ENCODE data around the gene SMYD3.

Gene SMYD3

DNA sequence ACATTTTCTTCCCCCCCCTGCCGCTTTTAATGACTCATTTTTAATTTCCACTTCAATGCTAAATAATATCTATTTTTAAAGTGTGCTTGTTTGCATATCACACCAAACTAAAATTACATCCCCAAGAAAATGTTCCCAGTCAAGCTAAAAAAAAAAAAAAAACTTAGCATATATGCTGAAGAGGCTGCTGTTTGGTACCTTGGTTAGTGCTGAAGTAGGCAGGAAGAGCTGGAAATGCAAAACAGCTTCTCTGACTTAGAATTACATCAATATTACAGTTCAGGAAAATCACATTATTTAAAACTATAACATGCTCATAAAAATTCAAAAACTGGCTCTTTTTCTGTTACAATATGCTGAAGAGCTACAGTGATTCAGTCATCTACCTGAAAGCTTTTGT, 372.3 kb downstream of the SMYD3 start:
- no peak for DNase-seq

DNA sequence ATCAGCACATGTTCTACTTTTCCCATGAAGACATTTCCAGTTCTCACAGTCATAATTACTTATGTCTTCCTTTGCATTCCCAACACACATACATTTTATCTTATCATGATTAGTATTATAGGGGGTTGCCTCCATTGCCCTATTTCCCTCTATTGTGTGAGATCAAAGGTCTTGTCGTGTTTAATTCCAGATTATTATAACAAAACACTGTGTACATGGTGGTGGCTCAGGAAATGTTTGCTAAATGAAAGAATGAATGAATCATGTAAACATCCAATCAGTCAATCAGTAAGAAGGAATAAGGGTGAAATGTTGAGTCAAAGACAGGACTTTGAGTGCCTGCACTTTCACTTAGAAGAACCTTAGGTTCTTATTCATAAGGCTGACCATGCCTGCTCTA, 376.0 kb downstream of the SMYD3 start:
- no peak for DNase-seq

DNA sequence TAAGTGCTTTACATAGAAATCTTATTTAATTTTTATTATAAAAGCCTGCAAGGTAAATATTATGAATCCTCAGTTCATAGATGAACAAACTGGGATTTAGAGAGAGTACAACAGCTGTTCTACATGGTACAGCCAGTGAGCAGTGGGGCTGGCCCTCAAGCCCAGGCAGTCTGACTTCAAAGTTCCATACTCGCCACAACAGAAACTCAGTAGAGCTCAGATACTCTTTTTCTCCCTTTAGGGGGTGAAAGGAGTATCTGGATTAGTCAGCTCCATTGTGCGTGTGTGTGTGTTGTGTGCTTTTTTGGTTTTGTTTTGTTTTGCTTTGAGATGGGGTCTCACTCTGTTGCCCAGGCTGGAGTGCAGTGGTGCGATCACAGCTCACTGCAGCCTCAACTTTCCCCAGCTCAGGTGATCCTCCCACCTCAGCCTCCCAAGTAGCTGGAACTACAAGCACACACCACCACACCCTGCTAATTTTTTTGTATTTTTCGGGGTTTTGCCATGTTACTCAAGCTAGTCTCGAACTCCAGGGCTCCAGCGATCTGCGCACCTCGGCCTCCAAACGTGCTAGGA, 378.5 kb downstream of the SMYD3 start:
- no peak for DNase-seq

DNA sequence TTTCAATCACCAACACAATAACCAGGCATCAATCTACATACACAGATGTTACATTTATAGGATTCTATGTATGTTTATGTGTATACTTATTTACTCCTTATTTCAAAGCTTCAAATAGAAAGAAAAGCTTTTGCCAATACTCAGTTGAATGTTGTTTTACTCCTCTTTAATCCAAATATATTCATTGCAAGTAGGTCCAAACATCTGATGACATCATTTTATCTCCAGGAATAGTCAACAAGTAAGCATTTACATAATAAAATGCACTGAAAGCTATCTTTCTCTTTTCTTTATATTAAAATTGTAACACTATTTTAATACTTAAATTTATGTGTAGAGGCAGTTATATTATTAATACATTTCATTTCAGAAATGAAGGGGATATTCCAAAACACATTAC, 380.5 kb downstream of the SMYD3 start:
- DNase-seq: no peak

DNA sequence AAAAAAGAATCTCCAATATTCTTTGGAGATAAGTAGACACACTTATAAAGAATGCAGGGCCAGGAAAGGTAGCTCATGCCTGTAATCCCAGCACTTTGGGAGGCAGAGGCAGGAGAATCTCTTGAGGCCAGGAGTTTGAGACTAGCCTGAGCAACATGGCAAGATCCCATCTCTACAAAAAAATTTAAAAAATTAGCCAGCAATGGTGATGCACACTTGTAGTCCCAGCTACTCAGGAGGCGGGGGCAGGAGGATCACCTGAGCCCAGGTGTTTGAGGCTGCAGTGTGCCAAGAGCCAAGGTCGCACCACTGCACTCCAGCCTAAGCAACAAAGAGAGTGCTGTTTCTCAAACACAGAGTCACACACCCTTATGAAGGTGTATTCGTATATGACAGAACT, 385.0 kb downstream of the SMYD3 start:
- DNase-seq: no peak

DNA sequence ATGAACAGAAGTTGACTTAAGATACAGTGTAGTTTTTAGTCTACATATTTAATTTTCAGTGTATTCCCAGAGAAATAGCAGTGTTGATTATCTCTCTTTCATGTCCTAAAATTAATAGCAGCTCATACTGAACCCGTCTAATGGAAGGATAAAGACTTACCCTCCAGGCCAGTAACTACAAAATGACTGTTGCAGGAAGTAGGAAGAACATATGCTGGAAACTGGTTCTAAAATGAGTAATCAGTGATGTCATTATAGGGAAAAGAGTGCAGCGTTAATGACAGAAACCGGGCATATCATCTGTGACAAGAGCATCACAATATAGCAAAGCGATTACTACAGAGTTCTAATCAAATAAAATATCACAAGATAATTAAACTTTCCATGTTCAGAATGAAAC, 385.5 kb downstream of the SMYD3 start:
- no peak for DNase-seq

DNA sequence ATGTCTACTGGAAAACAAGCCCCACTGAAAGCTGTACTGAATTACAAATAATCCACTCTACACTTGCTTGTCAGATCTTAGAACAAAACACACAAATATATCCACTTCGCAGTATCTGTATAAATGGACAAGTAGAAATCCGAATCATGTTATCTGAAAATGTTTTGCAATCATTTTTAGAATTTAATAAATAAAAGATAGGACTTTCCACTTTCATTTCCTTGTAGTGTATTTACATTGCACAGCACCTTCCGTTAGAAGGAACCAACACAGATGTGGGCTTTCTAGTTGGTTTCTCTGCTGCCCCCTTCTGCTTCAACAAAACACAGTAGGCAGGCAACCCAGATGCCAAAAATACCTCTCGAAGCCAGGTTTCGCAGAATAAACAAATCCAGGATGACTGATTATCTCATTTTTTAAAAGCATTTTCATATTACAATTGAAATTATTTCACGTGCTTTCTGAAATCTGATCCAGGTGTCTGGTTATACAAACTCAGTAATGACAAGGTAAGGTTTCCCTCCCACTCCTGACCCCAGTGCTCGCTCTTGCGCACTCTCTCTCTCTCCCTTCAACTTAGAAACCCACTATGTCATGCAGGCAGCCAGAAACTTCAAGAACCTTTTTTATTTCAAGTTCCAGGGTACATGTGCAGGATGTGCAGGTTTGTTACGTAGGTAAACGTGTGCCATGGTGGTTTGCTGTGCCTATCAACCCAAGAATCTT, 389.9 kb downstream of the SMYD3 start:
- DNase-seq: peak; percentile 32

DNA sequence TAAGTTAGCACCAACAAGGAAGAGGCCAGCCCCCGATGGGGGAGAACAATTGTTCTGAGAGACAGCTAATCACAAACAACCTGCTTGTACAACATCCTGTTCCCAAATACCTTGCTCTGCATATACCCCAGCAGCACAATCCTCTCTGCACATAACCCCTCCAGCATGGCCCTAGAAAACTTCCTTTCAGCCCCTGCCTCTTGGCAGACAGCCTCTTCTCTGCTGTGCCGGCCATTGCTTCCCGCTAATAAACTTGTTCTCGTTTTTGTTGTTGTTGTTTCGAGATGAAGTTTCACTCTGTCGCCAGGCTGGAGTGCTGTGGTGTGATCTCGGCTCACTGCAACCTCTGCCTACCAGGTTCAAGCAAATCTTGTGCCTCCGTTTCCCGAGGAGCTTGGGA, 392.7 kb downstream of the SMYD3 start:
- no peak for DNase-seq

DNA sequence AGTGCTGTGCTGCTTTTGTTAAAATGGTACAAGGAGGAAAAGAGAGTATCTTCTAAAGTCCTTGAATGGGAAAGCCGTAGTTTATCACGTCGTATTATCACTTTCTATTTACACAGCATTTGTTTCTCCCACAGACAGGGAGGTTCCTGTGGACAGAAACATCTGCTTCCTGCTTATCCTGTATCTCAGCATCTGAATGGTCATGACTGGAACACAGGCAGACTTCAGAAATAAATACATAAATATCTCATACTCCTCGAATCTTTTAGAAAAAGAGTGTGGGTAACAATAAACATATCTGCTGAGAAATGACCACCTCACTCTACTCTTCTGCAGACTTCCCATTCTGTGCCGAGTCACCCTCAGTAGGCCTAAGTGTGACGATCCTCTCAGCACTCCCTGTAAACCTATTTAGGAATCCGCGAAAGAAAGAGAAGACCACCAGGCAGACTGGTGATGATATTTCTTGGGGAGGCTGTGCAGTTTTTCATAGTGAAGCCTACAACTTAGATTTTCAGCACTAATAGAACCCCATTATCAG, 393.5 kb downstream of the SMYD3 start:
- DNase-seq: no peak

DNA sequence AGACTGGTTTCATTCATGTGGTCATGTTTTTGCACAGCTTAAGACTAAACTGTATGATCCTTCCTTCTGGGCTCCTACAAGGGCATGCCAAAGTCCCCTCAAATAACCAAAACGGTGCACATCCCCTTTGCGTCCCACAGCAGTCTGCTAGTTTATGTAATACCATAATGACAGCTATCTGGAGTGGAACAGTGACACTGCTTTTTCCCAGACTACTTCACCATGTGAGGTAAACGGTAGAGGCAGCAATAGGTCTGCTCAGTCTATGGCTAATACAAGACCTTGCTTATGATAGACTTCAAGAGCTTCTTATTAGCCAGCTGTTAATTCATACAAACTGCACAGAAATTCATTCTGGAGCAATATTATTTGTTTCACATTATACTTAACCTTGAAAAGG, 395.5 kb downstream of the SMYD3 start:
- no peak for DNase-seq

DNA sequence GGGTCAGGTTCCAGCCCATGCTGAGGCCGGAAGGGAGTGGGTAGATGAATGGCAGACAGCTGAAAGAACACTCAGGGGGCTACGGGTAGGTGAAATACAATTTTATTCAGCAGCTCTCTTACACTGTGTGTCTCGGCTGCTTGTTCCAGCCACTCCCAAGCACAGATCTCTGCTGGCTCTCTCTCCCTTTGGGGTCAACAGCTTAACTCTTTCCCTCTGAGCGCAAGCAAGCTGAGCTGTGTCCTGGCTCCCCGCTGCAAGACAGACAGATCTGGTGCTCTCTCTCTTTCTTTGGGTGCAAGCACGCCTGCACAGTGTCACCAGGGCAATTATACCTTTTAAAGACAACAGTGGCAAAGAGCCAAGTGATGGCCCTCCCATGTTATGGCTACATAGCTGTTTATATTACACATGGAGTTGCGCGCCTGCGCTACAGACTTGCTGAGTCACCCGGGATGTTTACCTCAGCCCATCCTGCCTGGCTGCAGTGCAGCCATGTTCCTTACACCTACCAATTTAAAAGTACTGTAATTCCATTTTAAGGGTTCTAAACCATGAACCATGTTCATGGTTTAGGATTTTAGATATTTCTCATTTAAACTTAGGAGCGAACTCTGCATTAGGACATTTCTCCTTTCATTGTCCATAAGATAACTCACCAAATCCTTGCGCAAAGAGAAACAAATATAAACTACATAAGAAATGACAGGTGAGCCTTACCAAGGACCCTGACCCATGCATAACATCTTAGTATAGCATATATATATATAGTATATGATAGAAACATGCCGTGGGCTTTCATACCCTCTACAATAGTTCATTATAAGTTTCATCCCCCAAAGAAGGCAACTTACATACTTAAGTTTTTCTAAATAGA, 396.5 kb downstream of the SMYD3 start:
- DNase-seq: no peak

DNA sequence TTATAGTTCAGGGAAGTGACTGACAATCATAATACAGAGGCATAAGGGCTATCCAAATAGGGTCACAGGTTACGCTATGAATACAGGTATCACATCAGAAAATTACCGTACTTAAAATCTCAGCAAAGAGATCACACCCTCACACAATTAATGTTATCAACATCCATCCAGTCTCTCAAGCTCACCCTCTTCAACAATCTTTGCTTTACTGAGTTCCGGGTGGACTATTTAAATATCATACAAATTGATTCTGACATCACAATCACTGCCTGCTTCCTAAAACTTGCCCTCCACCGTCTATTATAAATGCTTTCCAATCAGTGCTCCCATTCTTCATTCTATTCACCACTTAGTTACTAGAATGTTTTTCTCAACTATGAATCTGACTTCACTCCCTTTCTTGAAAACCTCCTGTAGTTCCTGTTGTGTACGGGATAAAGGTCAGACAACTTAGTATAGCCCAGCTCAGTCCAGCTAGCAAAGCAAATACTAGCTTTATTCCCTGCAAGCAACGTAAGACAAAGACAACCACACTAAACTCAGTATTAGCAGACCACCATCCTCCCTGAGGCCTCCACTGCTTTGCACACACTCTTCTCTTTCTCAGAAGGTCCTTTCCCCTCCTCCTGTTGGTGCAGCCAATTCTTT, 398.7 kb downstream of the SMYD3 start:
- no peak for DNase-seq

DNA sequence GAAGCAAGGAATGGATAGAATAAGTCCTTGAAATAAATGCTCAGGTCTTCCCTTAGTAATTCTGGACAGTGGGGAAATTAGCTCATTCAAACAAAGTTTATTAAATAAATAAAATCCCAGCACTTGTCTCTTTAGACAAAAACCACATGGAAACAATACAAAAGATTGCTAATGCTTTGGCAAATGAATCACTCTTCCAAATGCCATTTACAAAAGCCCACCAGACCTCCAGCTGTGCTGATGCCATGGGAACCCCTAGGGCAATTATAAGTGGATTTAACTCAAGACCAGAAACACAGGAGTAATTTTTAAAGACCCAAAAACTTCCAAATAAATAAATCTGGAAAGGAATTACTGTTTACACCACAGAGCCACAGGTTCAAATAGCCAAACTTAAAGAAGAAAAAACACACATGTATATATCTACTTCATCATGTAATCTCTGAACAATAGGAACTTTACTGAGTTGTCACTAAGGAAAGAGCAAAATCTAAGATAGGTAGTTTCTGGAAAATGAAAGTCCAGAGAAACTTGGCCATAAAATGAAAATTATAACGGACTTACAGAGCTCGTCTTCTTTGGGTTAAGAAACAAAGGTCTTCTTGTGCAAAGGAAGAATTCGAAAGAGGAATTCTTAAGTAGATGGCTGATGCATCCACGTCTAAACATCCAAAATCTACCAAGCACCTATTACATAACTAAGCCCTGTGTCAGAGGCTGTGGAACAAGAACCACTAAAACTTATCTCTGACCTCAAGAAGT, 399.4 kb downstream of the SMYD3 start:
- DNase-seq: no peak

DNA sequence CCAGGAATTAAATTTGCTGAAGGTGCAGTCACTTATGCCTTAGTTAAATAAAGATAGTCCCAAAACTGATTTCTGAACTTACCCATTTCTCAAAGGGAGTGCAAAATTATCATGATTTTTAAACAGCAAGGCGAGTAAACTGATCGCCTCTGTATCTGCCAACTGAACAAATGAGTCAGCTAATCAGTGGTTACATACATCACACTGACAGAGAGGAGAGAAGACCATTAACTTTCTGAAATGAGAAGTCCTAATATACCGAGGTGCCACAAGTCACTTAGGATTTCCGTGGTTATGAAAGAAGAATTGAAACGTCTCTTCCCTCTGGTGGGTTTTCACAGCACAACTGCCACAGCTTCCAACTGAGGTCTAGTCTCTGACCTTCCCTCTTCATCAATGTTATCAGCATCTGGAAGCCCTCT, 400.7 kb downstream of the SMYD3 start:
- DNase-seq: no peak

DNA sequence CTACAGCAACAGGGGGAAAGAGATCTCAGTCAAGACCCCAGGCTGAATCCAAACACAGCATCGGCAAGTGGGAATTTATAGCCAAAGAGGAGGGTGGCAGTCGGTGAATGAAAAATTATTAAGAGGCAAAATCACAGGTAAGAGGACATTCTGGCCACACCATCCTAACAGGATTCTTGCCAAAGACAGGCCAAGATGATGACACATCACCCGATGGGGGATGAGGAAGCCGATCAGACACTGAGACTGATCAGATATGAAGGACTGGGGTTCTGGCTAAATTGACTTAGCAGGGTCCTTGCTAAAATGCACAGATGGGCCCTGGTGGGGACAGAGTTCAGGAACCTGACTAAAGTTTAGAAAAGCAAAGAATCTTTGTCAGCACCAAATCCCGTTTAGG, 402.2 kb downstream of the SMYD3 start:
- no peak for DNase-seq

DNA sequence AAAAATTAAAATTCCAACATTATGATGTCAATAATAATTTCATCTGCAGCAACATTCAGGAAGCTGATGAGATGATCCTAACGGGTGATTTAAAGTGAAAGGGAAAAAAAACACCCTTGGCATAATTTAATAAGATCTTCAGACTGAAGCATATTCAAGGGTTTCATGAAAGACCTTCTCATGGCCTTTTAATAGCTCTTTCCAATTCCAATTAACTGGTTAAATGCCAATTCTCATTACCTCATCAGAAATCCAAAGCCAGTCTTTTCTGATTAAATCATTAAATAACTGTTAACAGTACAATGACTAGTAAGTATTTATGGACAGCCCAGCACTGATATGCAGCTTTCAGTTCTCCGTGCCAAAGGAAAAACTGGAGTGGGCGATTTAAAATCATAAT, 407.5 kb downstream of the SMYD3 start:
- peak; percentile 16 for DNase-seq

DNA sequence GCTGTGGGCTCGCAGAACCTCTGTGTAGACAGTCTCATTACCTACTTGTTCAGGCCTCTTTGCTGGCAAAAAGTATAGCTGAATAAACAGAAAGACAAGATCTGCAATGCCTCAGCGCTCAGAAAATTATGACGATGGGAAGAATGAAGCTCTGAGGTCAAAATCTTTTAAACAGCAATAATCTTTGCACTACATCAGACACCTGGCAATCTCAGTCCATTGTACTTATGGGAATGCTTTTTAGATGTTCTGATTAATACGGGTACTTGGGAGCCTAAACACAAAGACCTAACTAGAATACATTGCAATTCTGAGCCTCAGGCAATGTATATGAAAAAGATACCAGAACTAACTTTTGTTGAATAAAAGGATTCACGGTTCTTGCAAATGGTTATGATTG, 410.7 kb downstream of the SMYD3 start:
- DNase-seq: peak; percentile 64

DNA sequence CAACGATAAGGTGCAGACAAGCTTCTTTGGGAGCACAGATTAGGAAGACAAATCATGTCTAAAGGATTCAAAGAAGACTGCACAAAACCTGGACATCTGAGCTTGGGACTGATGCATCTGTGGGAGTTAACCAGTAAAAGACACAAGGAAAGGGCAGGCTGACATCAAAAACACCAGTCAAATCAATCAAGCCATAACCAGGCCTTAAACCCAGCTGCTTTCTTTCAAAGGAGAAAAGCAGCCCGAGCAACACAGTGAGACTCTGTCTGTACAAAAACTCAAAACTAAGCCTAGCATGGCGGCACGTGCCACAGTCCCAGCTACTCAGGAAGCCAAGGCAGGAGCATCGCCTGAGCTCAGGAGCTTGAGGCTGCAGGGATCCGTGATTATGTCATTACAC, 411.6 kb downstream of the SMYD3 start:
- no peak for DNase-seq

DNA sequence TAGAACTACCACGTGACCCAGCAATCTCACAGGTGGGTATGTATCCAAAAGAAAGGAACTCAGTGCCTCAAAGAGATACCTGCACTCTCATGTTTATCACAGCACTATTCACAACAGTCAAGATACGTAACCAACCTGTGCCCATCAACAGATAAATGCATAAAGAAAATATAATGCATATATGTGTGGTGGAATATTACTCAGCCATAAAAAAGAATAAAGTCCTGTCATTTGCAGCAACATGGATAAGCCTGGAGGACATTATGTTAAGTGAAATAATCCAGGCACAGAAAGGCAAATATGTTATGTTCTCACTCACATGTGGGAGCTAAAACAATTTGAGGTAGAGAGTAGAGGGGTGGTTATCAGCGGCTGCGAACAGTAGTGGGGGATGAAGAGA, 413.8 kb downstream of the SMYD3 start:
- DNase-seq: no peak

DNA sequence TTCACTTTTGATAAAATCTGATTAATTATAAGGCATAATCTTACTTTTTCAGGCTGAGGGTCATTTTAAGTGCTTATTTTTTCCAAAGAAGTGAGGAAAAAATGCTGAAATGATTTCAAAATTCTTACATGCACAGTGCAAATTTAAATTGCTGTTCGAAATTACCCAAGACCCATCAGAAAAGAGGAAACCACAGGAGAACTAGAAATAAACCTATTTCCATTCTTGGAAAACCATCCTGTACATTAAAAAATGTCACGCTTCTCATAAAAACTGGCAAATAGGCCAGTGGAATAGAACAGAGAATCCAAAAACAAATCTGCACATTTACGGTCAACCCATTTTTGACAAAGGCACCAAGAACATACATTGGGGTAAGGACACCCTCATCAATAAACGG, 414.9 kb downstream of the SMYD3 start:
- DNase-seq: no peak

DNA sequence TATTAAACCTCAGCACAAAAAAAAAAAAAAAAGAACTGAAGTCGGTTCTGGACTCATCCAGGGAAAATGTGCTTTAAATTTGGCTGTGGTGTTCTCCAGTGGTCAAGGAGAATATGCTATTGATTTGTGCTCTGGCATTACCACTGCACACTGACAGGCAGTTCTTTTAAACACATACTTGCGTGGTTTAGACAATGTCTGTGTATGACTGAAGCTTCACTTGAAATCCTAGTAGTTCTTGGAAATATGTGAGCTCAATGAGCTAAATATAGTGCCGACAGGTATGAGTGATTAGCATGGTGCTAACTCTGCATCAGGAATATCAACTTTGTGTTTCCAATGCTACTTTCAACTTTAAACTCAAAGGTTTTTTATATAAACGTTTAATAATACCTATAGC, 415.6 kb downstream of the SMYD3 start:
- no peak for DNase-seq

DNA sequence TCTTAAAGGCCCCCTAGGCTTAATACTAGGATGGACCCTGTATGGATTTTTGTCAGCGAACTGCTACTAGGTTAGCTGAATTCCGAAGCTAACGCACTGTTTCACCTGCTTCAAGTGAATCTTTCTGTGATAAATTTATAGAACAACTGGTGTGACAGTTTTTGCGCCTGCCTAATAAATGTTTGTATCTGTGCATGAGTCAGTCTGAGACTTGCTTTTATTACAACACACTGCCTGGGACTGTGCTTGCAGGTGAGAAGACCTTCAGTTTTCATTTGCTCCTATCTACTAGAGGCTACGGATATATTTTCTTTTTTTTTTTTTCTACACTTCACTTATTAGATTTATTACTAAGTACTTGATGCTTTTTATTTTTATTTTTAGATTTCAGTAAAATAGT, 420.9 kb downstream of the SMYD3 start:
- DNase-seq: no peak

DNA sequence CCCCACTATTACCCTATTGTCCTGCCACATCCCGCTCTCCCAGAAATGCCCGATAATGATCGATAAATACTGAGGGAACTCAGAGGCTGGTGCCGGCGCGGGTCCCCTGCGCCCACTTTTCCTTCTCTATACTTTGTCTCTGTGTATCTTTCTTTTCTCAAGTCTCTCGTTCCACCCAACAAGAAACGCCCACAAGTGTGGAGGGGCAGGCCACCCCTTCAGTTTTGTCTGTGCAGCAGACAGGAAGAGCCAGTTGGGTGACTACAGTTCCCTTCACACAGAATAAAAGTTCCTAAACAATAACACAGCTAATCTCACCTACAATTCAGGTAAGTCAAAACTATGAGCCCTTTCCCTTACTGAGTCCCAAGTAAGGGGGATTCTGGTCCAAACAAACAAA, 423.7 kb downstream of the SMYD3 start:
- no peak for DNase-seq

Data from DMS79 treated with DMSO at 0.1 percent for 48 hours (cell line).